Peyer's patch (tissue), 4 donors: ENCODE results near the gene CLEC3A.

Experiments used
- POLR2A ChIP-seq, 2 donors: fragments of 450-650 bp; IDR thresholded peaks; one replicate each; pipeline ENCODE4 v1.5.1; 2017; ENCODE audit warnings: antibody characterized with exemption in 2 of 2, mild to moderate bottlenecking in 2 of 2, moderate library complexity in 2 of 2
- TF ChIP-seq, protein P1 (sequence below), 6 experiments: fragments of 450-650 bp in 4 of 6; fragments of 200-600 bp in 2 of 6; sonication (generic) in 1 of 6; IDR thresholded peaks; one replicate each; pipeline ENCODE4 v1.5.1; 2017 to 2019; ENCODE audit warnings: antibody characterized with exemption in 6 of 6, mild to moderate bottlenecking in 3 of 6, moderate library complexity in 1 of 6

DNA sequence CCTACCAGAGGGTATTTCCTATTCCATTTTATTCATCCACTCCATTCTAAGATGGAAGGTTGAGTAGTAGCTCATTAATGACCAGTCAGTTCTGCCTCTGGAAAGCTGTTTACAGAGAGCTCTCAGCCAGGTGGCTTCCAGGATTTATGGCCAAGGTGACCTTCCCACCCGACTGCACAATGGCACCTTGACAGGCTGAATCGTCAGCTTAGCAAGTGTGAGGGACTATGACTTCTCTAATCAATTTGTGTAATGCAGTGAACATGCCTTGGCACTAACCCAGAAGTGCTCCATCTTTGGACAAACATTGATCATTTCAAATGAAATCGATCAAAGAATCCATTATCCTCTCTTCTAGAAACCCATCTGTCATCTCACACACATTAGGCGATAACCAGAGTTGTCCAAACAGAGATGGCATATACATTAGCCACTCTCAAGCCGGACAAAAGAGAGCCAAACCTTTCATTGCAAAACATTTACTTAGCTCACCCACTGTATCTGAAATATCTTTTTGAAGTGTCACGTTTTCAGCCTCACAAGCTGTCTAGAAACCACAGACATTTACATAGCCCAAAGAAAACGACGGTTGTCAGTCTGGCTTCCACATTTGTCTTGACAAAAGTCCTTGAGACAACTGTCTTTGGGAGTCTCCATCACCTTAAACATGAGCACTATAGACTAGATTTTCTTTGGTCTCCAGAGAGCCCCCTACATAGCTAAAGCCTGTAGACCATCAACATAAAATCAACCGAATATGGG lies 35.6 kb downstream of the CLEC3A start:
- TF ChIP-seq, protein P1, sequence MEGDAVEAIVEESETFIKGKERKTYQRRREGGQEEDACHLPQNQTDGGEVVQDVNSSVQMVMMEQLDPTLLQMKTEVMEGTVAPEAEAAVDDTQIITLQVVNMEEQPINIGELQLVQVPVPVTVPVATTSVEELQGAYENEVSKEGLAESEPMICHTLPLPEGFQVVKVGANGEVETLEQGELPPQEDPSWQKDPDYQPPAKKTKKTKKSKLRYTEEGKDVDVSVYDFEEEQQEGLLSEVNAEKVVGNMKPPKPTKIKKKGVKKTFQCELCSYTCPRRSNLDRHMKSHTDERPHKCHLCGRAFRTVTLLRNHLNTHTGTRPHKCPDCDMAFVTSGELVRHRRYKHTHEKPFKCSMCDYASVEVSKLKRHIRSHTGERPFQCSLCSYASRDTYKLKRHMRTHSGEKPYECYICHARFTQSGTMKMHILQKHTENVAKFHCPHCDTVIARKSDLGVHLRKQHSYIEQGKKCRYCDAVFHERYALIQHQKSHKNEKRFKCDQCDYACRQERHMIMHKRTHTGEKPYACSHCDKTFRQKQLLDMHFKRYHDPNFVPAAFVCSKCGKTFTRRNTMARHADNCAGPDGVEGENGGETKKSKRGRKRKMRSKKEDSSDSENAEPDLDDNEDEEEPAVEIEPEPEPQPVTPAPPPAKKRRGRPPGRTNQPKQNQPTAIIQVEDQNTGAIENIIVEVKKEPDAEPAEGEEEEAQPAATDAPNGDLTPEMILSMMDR (IDR thresholded peaks at IDR 0.05) = no peak
- no peak for TF ChIP-seq POLR2A (IDR thresholded peaks at IDR 0.05)
